Heart right ventricle (tissue), 16 donors: ENCODE data around the gene CEMP1. TPM values are rescaled to one million over a fixed set of nuclear protein-coding genes. Genes with fewer than 3 reads are reported as not detected.

ENCODE experiments used
- ATAC-seq, 8 donors: fragments of 200-7000 bp; cut with Tn5 transposase; one replicate each; pipeline ENCODE4 v1.9.1; 2020; ENCODE audit warnings: mild to moderate bottlenecking in 8 of 8, moderate library complexity in 8 of 8, moderate number of reproducible peaks in 1 of 8
- DNase-seq, 2 donors: peaks; one replicate each; pipeline ENCODE4 v3.0.0-alpha.2; 2020
- H3K27ac ChIP-seq, 10 donors: fragments of 200-600 bp; sonication (generic) in 2 of 10; one replicate each; pipeline versions ENCODE4 v1.5.0 to v1.8.0; 2020 to 2022; ENCODE audit warnings: mild to moderate bottlenecking in 3 of 10
- H3K27me3 ChIP-seq, 7 donors: fragments of 200-600 bp; one replicate each; pipeline ENCODE4 v1.8.0; 2021 to 2022; ENCODE audit warnings: mild to moderate bottlenecking in 2 of 7
- H3K36me3 ChIP-seq, 9 donors: fragments of 200-600 bp; sonication (generic) in 1 of 9; one replicate each; pipeline versions ENCODE4 v1.5.0 to v1.8.0; 2020 to 2022; ENCODE audit warnings: mild to moderate bottlenecking in 2 of 9
- H3K4me1 ChIP-seq, 9 donors: fragments of 200-600 bp; sonication (generic) in 1 of 9; one replicate each; pipeline versions ENCODE4 v1.5.0 to v1.8.0; 2020 to 2022; ENCODE audit warnings: mild to moderate bottlenecking in 4 of 9
- H3K4me3 ChIP-seq, 10 donors: fragments of 200-600 bp; sonication (generic) in 2 of 10; one replicate each; pipeline versions ENCODE4 v1.5.0 to v1.8.0; 2020 to 2022; ENCODE audit warnings: mild to moderate bottlenecking in 7 of 10, moderate library complexity in 2 of 10
- H3K9me3 ChIP-seq, 11 donors: fragments of 200-600 bp in 10 of 11; sonication (generic) in 2 of 11; one replicate each; pipeline versions ENCODE4 v1.5.0 to v1.8.0; 2013 to 2022; ENCODE audit warnings: mild to moderate bottlenecking in 2 of 11, control low read depth in 1 of 11, moderate library complexity in 1 of 11
- WGBS, 2 donors: extraction: QIAGEN DNeasy Blood & Tissue Kit; methylation state at CpG; one replicate each; pipeline ENCODE4 v1.1.7; 2013; ENCODE audit warnings: inconsistent platforms in 1 of 2; 5-methylcytosine and 5-hydroxymethylcytosine counted together
- intact Hi-C, 10 donors: fragments of 100-400 bp; cut with DNase I; formaldehyde crosslinking; loops; one replicate each; pipeline versions ENCODE4 v1.11.1 to v1.14.2; 2022
- polyA plus RNA-seq, 2 donors: library from polyadenylated mRNA; stranded (reverse); fragments of 200-250 nt; gene quantifications; one replicate each; pipeline ENCODE4 v1.2.3, GENCODE V29; 2013
- total RNA-seq, 10 donors: library from RNA; stranded (reverse); fragmentation: NEBNext Ultra II Directional in 3 of 10; extraction: Animal tissue kit (Norgen Biotek cat#: 25700) in 3 of 10; gene quantifications; one replicate each; pipeline versions ENCODE4 v1.2.1 to v1.2.4, GENCODE V29; 2021 to 2023
- TF ChIP-seq, protein P1 (sequence below), 9 donors: fragments of 200-600 bp; sonication (generic) in 2 of 9; IDR thresholded peaks; one replicate each; pipeline versions ENCODE4 v1.5.0 to v1.8.0; 2021 to 2022; ENCODE audit warnings: antibody characterized with exemption in 9 of 9, mild to moderate bottlenecking in 5 of 9, moderate library complexity in 1 of 9
- donor health status: Arrhythmogenic right ventricular cardiomyopathy.
- donor health status: ischemic (EF 13 %, LVEDD 7.1; RV severe dilation, severe dysfunction).
- donor health status: healthy with polysubstance abuse.
- donor health status: DM: no; HTN: yes; CAD: no.
- donor health status: DM: no; HTN: no; CAD: no.
- donor health status: ischemic (EF 25% LVEDD 6.9; RV normal size, moderate dysfunction).
- donor health status: ischemic (EF 25% LVEDD 5.7; RV mildly dilated, moderate dysfunction).
- donor health status: healthy.
- donor health status: DM: yes; HTN: yes; CAD: no.
- donor health status: Ischemic cardiomyopathy.
- donor health status: ischemic (EF 35%, LVEDD 5.7; RV mildly dilated, moderate dysfunction).
- donor health status: nonischemic (EF 11% LVEDD 7.7; RV severe dilation, severe dysfunction).
- donor health status: DM: yes; HTN: yes; CAD: no.
- donor health status: PGD.
- donor health status: ischemic (EF 29% LVEDD 5.4; RV normal size, mild dysfunction).
- donor health status: nonischemic (EF 23%, LVEDD 6.1; RV moderate dilation, normal function).

CEMP1 gene
- total and polyA plus RNA-seq, 12 donors: 0.20 to 0.44 TPM; not detected in 10

DNA sequence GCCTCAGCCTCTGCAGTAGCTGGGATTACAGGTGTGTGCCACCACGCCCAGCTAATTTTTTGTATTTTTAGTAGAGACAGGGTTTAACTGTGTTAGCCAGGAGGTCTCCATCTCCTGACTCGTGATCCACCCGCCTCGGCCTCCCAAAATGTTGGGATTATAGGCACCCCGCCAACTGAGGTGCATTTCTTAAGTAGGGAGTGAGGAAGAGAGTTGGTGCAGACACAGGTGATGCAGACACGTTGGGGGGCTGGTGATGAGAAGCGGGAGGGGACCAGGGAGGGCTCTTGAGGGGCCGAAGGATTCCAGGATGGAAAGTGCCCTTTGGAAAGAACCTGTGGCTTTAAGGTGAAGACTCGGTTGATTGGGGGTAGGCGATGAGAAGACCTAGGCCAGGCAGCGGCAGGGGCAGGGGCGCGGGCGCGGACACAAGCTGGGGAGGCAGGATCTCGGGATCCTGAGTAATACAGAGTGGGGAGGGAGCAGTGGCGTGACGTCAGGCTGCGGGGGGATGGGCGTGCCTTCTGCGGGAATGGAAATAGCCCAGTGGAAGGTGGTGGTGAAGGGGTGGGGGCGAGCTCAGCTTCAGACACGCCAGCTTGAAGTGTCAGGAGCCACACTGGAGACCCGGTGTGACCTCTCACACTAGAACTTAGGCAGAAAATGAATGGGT lies 19.9 kb downstream of the CEMP1 start:
- no peak overlapping the region for H3K27ac ChIP-seq
- ATAC-seq (peak in 1 of 8 donors; percentile 8), DNase-seq (peak; percentile 67 to 70)
- H3K4me1 ChIP-seq: peaks cover 14 to 78% (median 27%) of the 10 kb centered on the region in 9 donors
- H3K27me3 ChIP-seq: no peaks in the 10 kb centered on the region
- no peaks in the 10 kb centered on the region for H3K9me3 ChIP-seq
- WGBS, 2 donors: 46 to 51% methylated on average over 24 of the region's 24 CpGs
- TF ChIP-seq, protein P1, sequence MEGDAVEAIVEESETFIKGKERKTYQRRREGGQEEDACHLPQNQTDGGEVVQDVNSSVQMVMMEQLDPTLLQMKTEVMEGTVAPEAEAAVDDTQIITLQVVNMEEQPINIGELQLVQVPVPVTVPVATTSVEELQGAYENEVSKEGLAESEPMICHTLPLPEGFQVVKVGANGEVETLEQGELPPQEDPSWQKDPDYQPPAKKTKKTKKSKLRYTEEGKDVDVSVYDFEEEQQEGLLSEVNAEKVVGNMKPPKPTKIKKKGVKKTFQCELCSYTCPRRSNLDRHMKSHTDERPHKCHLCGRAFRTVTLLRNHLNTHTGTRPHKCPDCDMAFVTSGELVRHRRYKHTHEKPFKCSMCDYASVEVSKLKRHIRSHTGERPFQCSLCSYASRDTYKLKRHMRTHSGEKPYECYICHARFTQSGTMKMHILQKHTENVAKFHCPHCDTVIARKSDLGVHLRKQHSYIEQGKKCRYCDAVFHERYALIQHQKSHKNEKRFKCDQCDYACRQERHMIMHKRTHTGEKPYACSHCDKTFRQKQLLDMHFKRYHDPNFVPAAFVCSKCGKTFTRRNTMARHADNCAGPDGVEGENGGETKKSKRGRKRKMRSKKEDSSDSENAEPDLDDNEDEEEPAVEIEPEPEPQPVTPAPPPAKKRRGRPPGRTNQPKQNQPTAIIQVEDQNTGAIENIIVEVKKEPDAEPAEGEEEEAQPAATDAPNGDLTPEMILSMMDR (IDR thresholded peaks at IDR 0.05): no peak
- no peak overlapping the region for H3K4me3 ChIP-seq
- no peaks in the 10 kb centered on the region for H3K36me3 ChIP-seq
- intact Hi-C loops: no loop called here

DNA sequence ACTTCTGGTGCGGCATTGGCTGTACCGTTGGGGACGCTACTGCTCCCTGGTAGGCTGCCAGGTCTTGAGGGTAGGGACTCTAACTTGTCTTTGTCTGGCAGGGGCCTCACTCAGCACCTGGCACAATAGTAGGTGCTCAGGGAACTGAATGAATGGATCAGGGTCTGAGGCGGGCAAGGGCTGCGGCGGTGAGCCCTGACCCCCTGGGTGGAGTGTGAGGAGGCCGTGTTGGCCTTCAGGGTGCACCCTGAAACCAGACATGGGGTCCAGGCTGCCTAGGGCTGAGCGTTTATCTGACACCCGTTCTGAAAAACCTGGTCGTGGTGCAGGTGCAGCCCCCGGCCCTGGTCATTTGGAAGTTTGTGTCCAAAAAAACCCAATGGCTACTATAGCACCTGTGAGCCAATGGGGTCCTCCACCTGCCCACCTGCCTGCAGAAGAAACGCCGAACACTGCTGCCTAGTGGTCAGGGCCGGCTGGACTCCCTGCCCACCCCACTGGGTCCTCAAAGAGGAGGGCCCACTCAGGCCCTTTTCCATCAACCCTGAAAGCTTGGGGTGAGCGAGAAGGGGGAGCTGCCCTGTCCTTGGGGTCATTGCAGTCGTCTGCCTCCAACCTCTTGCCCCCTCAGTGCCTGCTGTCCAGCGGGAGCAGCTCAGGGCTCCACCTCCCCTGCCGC lies 22.3 kb downstream of the CEMP1 start:
- Histone ChIP-seq H3K27me3 (no peaks in the 10 kb centered on the region), H3K4me3 (no peak overlapping the region), H3K4me1 (peaks cover 0 to 61% (median 14%) of the 10 kb centered on the region in 9 donors), H3K36me3 (no peaks in the 10 kb centered on the region), H3K9me3 (no peaks in the 10 kb centered on the region), H3K27ac (peak overlapping the region in 1 of 10 donors; percentile 88)
- 91% methylated on average over 18 of the region's 18 CpGs for WGBS, 2 donors
- DNase-seq (no peak), ATAC-seq (no peak)
- intact Hi-C loops: loop anchor here in 3 of 10 donors (10.0 kb wide), 4 partner anchors 74 to 354 kb away; partner anchors contain the start of genes CASKIN1 (in 1 of the 3), CCNF (in 1 of the 3) and TRAF7 (in 1 of the 3)
- TF ChIP-seq, protein P1 (IDR thresholded peaks at IDR 0.05): no peak

DNA sequence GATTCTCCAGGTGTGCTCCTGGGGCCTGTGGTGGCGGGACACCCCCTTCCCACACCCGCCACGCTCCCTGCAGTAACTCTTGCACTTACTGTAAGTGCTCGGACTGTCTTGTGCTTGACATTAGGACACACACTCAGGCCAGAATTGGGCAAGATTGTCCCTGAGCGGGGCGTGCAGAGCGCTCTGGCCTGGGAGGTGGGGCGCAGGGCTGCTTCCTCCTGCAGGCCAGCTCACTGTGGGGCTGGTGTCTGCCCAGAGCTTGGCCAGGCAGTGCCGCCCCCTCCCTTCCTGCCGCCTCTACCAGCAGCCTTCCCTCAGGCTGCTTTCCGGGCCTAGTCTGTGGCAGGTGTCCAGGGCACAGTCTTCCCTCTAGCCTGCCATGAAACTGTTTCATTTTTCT lies 23.5 kb downstream of the CEMP1 start:
- WGBS, 2 donors: 86 to 89% methylated on average over 11 of the region's 11 CpGs
- ATAC-seq (peak; percentile 23 to 69 (median 33)), DNase-seq (peak in 1 of 2 donors; percentile 57)
- intact Hi-C loops: loop anchor here in 3 of 10 donors (10.0 kb wide), 4 partner anchors 73 to 353 kb away; partner anchors contain the start of genes CASKIN1 (in 1 of the 3), CCNF (in 1 of the 3) and TRAF7 (in 1 of the 3)
- TF ChIP-seq, protein P1 (IDR thresholded peaks at IDR 0.05): no peak
- peak overlapping the region in 6 of 10 donors; percentile 5 to 88 (median 34) for H3K27ac ChIP-seq
- no peaks in the 10 kb centered on the region for H3K9me3 ChIP-seq
- H3K4me1 ChIP-seq: peaks cover 0 to 63% (median 7%) of the 10 kb centered on the region in 9 donors
- H3K36me3 ChIP-seq: no peaks in the 10 kb centered on the region
- H3K27me3 ChIP-seq: no peaks in the 10 kb centered on the region
- no peak overlapping the region for H3K4me3 ChIP-seq

DNA sequence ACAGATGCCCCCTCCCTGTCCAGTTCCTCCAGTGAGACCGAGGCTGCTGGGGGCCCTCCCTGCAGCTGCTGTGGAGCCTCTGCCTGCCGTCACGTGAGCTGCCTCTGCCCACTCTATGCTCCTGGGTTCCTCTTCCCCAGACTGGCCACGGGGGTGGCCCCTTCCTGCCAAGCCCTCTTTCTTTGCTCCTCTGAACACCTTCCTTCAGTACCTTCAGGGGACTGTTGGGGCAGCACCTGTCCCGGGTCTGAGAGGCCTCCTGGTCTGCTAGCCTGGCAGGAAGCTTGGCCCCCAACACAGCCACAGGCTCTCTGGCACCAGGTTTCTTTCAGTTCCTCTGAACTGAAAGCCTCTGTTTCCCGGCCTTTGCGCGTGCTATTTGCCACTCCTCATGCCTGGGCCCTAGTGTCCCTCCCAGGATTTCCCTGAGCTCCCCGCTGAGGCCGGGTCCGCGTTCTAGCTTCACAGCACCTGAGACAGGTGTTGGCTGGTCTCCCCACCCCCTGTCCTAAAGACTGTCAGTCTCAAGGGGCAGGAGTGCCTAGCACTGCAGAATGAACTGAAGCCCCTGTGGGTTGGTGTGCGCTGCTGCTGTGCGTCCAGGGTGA lies 24.1 kb downstream of the CEMP1 start:
- no peak overlapping the region for H3K4me3 ChIP-seq
- no peaks in the 10 kb centered on the region for H3K36me3 ChIP-seq
- no peaks in the 10 kb centered on the region for H3K9me3 ChIP-seq
- peak; percentile 3 to 69 (median 35) for ATAC-seq
- no peaks in the 10 kb centered on the region for H3K27me3 ChIP-seq
- DNase-seq: no peak
- WGBS, 2 donors: 87 to 88% methylated on average over 14 of the region's 14 CpGs
- TF ChIP-seq, protein P1 (IDR thresholded peaks at IDR 0.05): no peak
- peak overlapping the region in 6 of 10 donors; percentile 5 to 88 (median 34) for H3K27ac ChIP-seq
- peaks cover 0 to 61% (median 6%) of the 10 kb centered on the region in 9 donors for H3K4me1 ChIP-seq
- intact Hi-C loops: loop anchor here in 3 of 10 donors (10.0 kb wide), 4 partner anchors 72 to 352 kb away; partner anchors contain the start of genes CASKIN1 (in 1 of the 3), CCNF (in 1 of the 3) and TRAF7 (in 1 of the 3)
